Uterus (tissue), 2 donors: Measurements from ENCODE around the gene CXorf58.
"Not testable (repeated sequence)": the region's sequence is repeated elsewhere in the genome, so short reads cannot be mapped to it uniquely, and the experiment has no call there.

Source experiments
- CTCF ChIP-seq, 4 experiments: fragments of 200-600 bp in 2 of 4; fragments of 450-650 bp in 2 of 4; sonication (generic) in 2 of 4; IDR thresholded peaks; one replicate each; pipeline ENCODE4 v1.5.1; 2016 to 2019; ENCODE audit warnings: antibody characterized with exemption in 4 of 4, mild to moderate bottlenecking in 2 of 4, moderate library complexity in 1 of 4
- POLR2A ChIP-seq, 2 donors: fragments of 450-650 bp; IDR thresholded peaks; one replicate each; pipeline ENCODE4 v1.6.1; 2016; ENCODE audit warnings: antibody characterized with exemption in 2 of 2, mild to moderate bottlenecking in 1 of 2, moderate library complexity in 1 of 2

- TF ChIP-seq CTCF, POLR2A (IDR thresholded peaks at IDR 0.05): not testable (repeated sequence)
Measured at GRCh38 chrX:23896539-23896938, 11.3 kb upstream of the CXorf58 start.
